BLaER1 treated with 17β-estradiol and CSF1 and Interleukin-3, amounts not matched to agents 10 nM and 100 nM (cell line): ENCODE measurements around the gene PPP1R9A.

Experiments used
- H3K27ac ChIP-seq, 11 experiments: shearing (Covaris generic); formaldehyde crosslinking; 2 replicates each; pipeline ENCODE4 v1.8.1; 2022
- H3K27me3 ChIP-seq, 11 experiments: shearing (Covaris generic); formaldehyde crosslinking; 2 replicates each; pipeline ENCODE4 v1.8.1; 2022
- H3K36me3 ChIP-seq, 11 experiments: shearing (Covaris generic); formaldehyde crosslinking; 2 replicates each; pipeline ENCODE4 v1.8.1; 2022
- H3K4me1 ChIP-seq, 10 experiments: shearing (Covaris generic); formaldehyde crosslinking; 2 replicates each; pipeline ENCODE4 v1.8.1; 2022
- H3K4me2 ChIP-seq, 11 experiments: shearing (Covaris generic); formaldehyde crosslinking; 2 replicates each; pipeline ENCODE4 v1.8.1; 2022
- H3K4me3 ChIP-seq, 10 experiments: shearing (Covaris generic); formaldehyde crosslinking; 2 replicates each; pipeline ENCODE4 v1.8.1; 2022
- H3K9ac ChIP-seq, 11 experiments: shearing (Covaris generic); formaldehyde crosslinking; 2 replicates each; pipeline ENCODE4 v1.8.1; 2022
- H3K9me3 ChIP-seq, 11 experiments: shearing (Covaris generic); formaldehyde crosslinking; replicated peaks in 1 of 11; 2 replicates each; pipeline ENCODE4 v1.8.1; 2022
- H4K20me1 ChIP-seq, 11 experiments: shearing (Covaris generic); formaldehyde crosslinking; 2 replicates each; pipeline ENCODE4 v1.8.1; 2022
- Cebpa-rat ChIP-seq, 11 experiments: shearing (Covaris generic); IDR thresholded peaks; 2 replicates each; pipeline ENCODE4 v1.8.1; 2022

Gene PPP1R9A

DNA sequence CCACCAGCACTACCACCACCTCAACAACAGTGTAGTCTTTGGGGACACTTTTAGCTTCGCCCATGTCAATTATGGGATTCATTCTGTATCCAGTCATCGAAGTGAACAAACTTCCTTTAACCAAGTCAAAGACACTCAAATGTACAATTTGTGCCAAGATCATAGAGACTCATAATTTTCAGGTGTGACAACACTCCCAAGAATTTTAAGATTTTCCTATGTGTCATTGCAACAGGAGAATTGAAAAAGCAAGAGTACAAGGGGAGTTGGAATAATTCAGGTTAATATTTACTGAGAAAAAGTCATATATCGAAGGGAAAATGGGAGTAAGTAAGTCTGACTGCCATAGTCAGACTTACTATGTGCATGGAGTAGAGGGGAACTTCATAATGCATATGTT is 390.7 kb downstream of the PPP1R9A start:
- no peak overlapping the region for H3K9ac ChIP-seq
- H3K4me1 ChIP-seq = no peaks in the 10 kb centered on the region
- H3K9me3 ChIP-seq = no peaks in the 10 kb centered on the region
- no peaks in the 10 kb centered on the region for H3K36me3 ChIP-seq
- H3K27me3 ChIP-seq = no peaks in the 10 kb centered on the region
- H3K4me2 ChIP-seq = no peak overlapping the region
- no peak overlapping the region for H3K27ac ChIP-seq
- no peak overlapping the region for H3K4me3 ChIP-seq
- H4K20me1 ChIP-seq = no peaks in the 10 kb centered on the region
- TF ChIP-seq Cebpa-rat (IDR thresholded peaks at IDR 0.05) = no peak

DNA sequence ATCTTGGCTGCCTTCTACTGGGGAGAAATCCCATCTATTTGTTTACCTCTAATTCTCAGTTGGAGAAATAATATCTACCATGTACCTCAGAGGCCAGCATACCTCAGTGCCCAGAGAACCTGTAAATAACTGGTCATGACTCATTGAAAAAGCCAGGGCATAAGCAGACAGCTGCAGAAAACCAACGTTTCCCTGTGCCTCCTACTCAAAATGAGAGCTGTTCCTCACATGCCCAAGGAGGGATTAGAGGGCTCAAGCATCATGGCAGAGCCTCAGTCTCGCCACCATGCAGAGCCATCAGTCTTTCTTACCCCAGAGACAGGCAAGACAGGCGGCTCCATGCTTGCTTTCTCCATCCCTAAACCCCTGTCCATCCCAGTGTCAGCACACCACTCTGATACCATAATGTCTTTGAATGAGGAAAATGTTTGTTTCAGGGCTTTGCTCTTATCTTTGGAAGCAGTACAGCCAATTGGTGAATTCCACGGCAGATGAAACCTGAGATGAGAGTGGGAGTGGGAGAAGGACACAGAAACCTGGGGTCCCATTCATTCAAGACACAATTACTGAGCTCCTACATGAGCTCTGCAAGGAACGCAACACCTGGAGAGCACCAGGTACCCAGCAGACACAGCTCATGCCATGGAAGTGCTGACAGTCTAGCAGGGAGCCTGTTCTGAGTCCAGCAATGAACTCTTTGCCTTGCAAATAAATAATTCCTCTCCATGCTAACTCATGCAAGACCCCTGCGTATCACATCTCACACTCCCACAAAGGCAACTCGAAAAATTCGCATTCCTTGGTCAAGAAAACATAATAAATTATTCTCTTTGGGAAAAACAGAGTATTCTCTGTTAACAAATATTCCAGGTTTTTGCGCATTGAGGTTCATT is 395.9 kb downstream of the PPP1R9A start:
- TF ChIP-seq Cebpa-rat (IDR thresholded peaks at IDR 0.05) = no peak
- H4K20me1 ChIP-seq = no peaks in the 10 kb centered on the region
- H3K4me1 ChIP-seq = no peaks in the 10 kb centered on the region
- H3K36me3 ChIP-seq = no peaks in the 10 kb centered on the region
- H3K27me3 ChIP-seq = no peaks in the 10 kb centered on the region
- H3K4me2 ChIP-seq = no peak overlapping the region
- H3K9ac ChIP-seq = no peak overlapping the region
- no peaks in the 10 kb centered on the region for H3K9me3 ChIP-seq
- no peak overlapping the region for H3K4me3 ChIP-seq
- H3K27ac ChIP-seq = no peak overlapping the region

DNA sequence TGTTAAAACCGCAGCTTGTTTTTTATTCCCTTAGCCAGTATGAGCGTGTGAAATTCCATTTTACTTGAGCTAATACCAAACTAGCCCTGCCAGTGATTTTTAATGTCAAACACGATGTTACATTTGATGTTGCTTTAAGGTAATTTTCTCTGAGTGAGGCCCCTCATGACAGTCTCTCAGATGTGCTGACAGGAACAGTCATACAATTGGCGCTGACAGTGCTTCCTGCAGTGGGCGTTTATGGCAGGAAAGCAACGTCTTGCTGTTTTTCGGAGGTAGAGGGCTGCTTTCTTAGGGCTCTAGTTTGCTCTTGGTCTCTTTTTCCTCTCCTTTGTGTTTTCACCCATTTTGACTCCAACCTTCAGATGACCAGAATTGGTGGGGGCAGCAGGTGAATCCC is 397.6 kb downstream of the PPP1R9A start:
- Histone ChIP-seq H4K20me1 (no peaks in the 10 kb centered on the region), H3K4me3 (no peak overlapping the region), H3K27ac (no peak overlapping the region), H3K36me3 (no peaks in the 10 kb centered on the region), H3K27me3 (no peaks in the 10 kb centered on the region), H3K9ac (no peak overlapping the region), H3K4me2 (no peak overlapping the region), H3K9me3 (no peaks in the 10 kb centered on the region), H3K4me1 (no peaks in the 10 kb centered on the region)
- TF ChIP-seq Cebpa-rat (IDR thresholded peaks at IDR 0.05) = no peak

DNA sequence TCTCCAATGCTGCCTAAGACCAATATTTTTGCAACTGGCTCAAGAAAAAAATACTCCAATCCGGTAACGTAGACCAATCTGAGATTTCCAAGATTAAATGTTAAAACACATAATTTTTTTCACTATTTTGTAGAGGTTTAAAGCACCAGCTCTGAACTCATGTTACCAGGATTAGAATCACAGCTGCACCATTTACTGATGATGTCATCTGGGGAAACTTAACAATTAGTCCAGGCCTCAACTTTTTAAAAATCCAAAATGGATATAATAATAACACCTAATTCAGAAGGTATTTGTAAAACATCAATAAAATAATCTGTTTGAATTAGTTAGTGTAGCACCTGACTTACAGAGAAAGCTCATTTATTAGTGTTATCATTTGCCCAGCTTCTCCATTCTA is 402.6 kb downstream of the PPP1R9A start:
- H4K20me1 ChIP-seq = no peaks in the 10 kb centered on the region
- no peaks in the 10 kb centered on the region for H3K4me1 ChIP-seq
- H3K9me3 ChIP-seq = no peaks in the 10 kb centered on the region
- no peak overlapping the region for H3K27ac ChIP-seq
- H3K36me3 ChIP-seq = no peaks in the 10 kb centered on the region
- H3K9ac ChIP-seq = no peak overlapping the region
- no peaks in the 10 kb centered on the region for H3K27me3 ChIP-seq
- H3K4me3 ChIP-seq = no peak overlapping the region
- H3K4me2 ChIP-seq = no peak overlapping the region
- TF ChIP-seq Cebpa-rat (IDR thresholded peaks at IDR 0.05) = no peak

DNA sequence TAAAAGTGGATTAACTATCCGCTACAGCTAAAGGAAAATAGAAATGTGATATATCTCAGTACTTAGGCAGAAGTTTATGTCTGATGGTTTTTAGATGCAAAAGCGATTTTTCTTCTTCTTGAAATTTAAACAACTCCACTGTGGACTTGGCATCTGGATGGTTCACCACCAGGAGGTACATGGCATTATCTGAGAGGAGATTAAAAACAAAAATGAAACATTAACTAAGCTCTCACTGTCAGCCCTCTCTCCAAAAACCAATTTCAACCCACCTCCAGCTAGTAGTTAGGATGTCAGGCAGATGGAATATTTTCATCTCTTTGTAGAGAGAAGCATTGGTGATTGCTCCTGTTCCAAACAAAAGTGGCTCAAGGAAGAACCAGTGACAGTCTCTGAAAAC is 404.0 kb downstream of the PPP1R9A start:
- Histone ChIP-seq H3K4me1 (no peaks in the 10 kb centered on the region), H3K9me3 (no peaks in the 10 kb centered on the region), H3K9ac (no peak overlapping the region), H3K4me2 (no peak overlapping the region), H4K20me1 (no peaks in the 10 kb centered on the region), H3K4me3 (no peak overlapping the region), H3K27me3 (no peaks in the 10 kb centered on the region), H3K27ac (no peak overlapping the region), H3K36me3 (no peaks in the 10 kb centered on the region)
- TF ChIP-seq Cebpa-rat (IDR thresholded peaks at IDR 0.05) = no peak

DNA sequence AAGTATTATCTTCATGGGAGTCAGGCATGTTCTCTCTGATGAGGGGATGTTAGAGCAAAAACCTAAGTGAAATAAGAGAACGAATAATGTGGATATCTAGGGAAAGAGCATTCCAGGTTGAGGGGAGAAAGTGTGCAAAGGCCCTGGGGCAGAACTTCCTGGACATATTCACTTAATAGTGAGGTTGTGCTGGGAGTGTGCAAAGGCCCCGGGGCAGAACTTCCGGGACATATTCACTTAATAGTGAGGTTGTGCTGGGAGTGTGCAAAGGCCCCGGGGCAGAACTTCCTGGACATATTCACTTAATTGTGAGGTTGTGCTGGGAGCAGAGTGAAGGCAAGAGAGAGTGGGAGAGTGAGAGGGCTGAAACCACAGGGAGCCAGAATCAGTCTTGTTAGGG is 405.2 kb downstream of the PPP1R9A start:
- H4K20me1 ChIP-seq = no peaks in the 10 kb centered on the region
- H3K27ac ChIP-seq = no peak overlapping the region
- H3K27me3 ChIP-seq = no peaks in the 10 kb centered on the region
- no peak overlapping the region for H3K4me3 ChIP-seq
- no peaks in the 10 kb centered on the region for H3K9me3 ChIP-seq
- no peaks in the 10 kb centered on the region for H3K4me1 ChIP-seq
- no peak overlapping the region for H3K4me2 ChIP-seq
- no peaks in the 10 kb centered on the region for H3K36me3 ChIP-seq
- H3K9ac ChIP-seq = no peak overlapping the region
- TF ChIP-seq Cebpa-rat (IDR thresholded peaks at IDR 0.05) = no peak

DNA sequence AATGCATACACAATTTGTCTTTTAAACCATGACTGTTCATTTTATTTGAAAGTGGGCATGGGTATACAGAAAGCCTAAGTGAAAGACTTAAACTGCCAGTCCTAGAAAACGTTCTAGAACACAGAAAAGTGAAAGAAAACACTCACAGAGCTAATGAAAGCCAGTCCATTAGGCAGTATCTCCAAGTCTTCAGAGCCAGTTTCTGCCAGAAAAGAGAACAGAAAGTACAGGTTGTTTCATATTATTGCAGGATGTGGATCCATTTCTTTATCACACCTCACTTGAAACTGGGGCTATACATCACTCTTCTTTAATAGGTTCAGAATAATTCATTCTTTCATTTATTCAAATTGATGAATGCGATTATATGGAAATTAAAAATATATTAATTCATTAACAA is 409.2 kb downstream of the PPP1R9A start:
- Histone ChIP-seq H3K27me3 (no peaks in the 10 kb centered on the region), H3K4me3 (no peak overlapping the region), H4K20me1 (no peaks in the 10 kb centered on the region), H3K4me1 (no peaks in the 10 kb centered on the region), H3K4me2 (no peak overlapping the region), H3K9me3 (no peaks in the 10 kb centered on the region), H3K36me3 (no peaks in the 10 kb centered on the region), H3K9ac (no peak overlapping the region), H3K27ac (no peak overlapping the region)
- no peak for TF ChIP-seq Cebpa-rat (IDR thresholded peaks at IDR 0.05)

DNA sequence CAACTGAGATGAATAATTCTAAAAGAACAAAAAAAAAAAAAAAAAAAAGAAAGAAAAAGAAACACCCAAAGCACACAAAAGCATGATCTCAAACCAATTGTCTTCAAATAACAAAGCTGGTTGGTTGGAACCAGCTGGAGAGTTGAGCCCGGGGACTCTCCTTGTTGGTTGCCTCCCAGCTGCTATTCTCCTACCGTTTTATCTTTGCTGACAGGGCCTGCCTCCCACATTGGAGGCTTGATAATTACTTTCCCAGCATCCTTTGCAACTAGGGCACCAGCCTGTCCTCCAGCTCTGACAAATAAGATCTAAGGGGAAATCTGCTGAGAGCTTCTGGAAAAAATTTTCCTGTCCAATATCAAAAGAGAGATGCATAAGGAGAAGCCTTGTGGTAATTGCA is 410.2 kb downstream of the PPP1R9A start:
- Histone ChIP-seq H3K36me3 (no peaks in the 10 kb centered on the region), H3K4me3 (no peak overlapping the region), H3K27me3 (no peaks in the 10 kb centered on the region), H3K9me3 (no peaks in the 10 kb centered on the region), H3K27ac (no peak overlapping the region), H4K20me1 (no peaks in the 10 kb centered on the region), H3K4me2 (no peak overlapping the region), H3K9ac (no peak overlapping the region), H3K4me1 (no peaks in the 10 kb centered on the region)
- TF ChIP-seq Cebpa-rat (IDR thresholded peaks at IDR 0.05) = no peak

DNA sequence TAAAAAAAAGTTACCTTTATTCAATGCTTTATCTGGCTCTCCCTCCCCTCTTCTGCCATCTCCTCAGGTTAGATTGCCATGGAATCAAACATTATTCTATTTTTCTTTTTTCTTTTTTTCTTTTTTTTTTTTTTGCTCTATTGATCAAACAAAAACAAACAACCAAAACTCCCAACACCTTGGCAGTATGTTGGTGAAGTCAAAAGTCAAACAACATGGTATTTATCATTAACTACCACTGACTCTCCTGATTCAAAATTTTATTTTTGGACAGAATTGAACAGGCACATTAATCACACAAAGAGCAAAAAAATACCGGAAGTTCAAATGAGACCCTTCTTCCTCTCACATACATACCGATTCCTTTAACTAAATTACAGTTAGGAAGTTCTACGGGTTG is 410.6 kb downstream of the PPP1R9A start:
- no peaks in the 10 kb centered on the region for H3K4me1 ChIP-seq
- no peaks in the 10 kb centered on the region for H4K20me1 ChIP-seq
- no peak for TF ChIP-seq Cebpa-rat (IDR thresholded peaks at IDR 0.05)
- H3K4me3 ChIP-seq = no peak overlapping the region
- H3K36me3 ChIP-seq = no peaks in the 10 kb centered on the region
- H3K4me2 ChIP-seq = no peak overlapping the region
- H3K27me3 ChIP-seq = no peaks in the 10 kb centered on the region
- no peak overlapping the region for H3K9ac ChIP-seq
- H3K27ac ChIP-seq = no peak overlapping the region
- H3K9me3 ChIP-seq = no peaks in the 10 kb centered on the region

DNA sequence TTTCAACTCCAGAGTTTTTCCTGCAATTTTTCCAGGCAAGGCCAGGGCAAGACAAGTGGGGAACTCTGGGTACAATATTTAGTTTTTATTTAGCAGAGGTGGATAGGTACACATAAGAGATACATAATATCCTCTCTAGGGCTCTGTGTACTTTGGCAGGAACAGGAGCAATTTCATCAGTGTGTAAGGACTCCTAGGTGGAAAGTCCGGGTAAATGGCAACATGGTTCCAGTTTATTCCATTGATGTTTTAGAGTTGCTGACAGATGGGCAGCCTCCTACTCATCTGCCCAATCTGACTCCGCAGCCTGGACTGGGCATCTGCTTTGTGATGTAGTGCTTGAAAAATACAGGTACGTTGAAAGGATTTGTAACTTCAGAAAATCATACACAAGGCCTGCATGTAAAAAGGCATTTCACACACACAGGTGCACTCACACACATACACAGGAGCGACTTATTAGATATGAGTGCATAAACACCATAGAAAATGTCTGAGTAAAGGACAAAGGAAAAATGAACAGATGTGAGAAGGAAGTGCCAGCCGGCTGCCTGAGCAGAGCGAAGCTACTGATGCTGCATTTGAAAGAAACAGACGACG is 411.2 kb downstream of the PPP1R9A start:
- Histone ChIP-seq H3K4me2 (no peak overlapping the region), H4K20me1 (no peaks in the 10 kb centered on the region), H3K27ac (no peak overlapping the region), H3K4me3 (no peak overlapping the region), H3K9me3 (no peaks in the 10 kb centered on the region), H3K9ac (no peak overlapping the region), H3K27me3 (no peaks in the 10 kb centered on the region), H3K4me1 (no peaks in the 10 kb centered on the region), H3K36me3 (no peaks in the 10 kb centered on the region)
- TF ChIP-seq Cebpa-rat (IDR thresholded peaks at IDR 0.05) = no peak
